Measurements from ENCODE around the gene RPL15.

DNA sequence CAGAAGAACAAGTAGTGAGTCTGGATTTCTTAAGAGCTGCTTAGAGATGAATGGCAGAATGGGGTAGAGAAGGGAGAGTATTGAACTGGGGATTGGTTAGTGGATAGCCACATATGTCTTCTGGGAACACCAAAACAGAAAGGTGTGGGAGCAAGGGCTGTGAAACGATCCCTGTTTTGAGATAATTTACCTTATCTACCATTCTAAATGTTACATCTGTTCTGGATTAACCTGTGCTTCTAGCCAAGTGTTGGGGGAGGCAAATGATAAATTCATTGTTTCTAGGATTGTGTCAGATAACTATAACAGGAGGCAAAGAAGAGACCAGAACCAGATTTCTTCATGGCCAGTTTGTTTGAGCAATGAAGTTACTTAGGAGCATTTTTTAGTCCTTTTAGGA is 36.6 kb downstream of the RPL15 start:
- TF ChIP-seq EP300 (IDR thresholded peaks at IDR 0.05) = no peak
- TF ChIP-seq POLR2A (IDR thresholded peaks at IDR 0.05) = no peak

All from sigmoid colon (tissue), 4 donors.